GM20431 (cell line): ENCODE data around the gene SCO2.

Experiments
- in situ Hi-C: fragments of 300-500 bp; cut with MseI, MboI; formaldehyde crosslinking; loops from one replicate; pipeline ENCODE4 v1.15.0; 2020; ENCODE audit warnings: low sequenced_read_pairs; ENCODE audit not compliant: unreplicated experiment

The SCO2 gene

DNA sequence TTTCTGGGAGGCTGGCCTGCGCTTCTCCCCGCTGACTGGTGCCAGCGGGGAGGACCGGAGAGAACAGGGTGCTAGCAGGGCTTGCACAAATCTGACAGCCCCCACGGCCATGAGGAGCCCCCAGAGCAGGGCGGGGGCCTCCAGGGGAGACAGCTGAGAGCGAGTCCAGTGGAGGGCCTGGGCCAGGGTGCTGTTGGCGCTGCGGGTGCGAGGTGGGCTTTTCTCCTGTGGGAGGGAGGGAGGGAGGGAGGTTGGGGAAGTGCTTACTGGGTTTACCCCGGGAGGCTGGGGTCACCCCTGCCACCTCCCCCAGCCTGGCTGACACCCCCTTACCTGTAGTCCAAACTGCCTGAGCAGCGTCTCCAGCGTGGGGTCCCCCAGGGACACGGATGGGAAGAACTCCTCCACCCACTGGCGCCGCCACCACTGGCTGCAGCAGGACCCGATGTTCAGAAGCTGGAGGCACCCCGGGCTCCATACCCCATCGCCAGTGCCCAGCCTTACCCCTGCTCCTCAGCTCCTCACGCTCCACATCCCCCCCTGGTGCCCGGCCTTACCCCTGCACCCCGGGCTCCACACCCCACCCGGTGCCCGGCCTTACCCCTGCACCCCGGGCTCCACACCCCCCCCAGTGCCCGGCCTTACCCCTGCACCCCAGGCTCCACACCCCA lies 21.8 kb downstream of the SCO2 start:
- in situ Hi-C loops = no loop called here

DNA sequence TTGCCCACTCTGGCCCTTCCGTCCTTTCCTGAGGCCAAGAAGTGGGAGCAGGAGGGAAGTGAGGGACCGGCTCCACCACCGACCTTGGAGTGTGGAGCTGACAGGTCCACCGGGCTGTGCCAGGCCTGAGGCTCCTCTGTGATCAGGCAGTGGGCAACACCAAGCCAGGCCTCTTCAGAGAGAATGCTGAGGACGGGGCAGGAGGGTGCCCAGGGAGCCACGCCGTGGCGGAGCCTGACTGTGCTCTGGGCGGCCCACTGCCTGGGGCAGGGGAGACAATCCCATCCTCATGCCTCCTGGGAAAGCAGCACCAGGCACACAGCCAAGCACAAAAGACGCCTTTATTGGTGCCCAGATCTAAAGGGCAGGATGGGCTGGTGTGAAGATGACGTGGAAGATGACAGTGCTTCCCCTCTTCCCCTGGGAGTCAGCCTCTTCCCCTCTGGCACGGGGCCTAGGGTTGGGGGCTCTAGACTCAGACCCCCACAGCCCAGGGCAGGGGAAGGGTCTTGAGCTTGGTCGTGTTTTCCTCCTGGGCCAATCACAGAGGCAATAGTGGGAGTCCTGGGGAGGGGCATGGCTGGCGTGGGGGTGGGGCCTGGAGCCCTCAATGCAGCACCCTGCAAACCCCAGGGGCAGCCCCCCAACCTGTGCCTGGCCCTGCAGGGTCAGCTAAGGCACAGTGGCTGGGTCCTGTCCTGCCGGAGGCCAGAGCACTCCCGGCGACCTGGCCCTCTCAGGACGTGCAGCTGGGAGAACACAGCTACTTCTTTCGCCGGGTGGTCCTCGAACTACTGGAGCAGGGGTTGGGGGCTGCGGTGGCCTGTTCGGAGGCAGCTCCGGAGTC lies 22.5 kb downstream of the SCO2 start:
- in situ Hi-C loops = no loop called here

DNA sequence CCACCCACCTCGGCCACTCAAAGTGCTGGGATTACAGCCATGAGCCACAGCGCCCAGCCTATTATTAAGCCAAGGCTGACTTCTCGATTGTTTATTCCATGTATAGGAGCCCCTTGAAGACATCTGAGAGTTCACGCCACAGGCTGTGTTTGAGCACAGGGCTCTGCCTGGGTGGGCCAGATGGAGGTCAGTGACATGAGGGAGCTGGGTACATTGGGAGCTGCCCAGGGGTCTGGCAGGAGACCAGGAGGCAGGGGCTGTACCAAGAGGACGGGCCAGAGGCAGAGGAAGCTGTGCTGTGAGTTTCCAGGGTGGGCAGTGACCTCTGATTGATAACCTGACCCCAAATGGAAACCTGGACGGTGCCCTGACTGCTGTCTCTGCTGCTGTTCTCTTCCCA lies 23.3 kb downstream of the SCO2 start:
- in situ Hi-C loops = no loop called here

DNA sequence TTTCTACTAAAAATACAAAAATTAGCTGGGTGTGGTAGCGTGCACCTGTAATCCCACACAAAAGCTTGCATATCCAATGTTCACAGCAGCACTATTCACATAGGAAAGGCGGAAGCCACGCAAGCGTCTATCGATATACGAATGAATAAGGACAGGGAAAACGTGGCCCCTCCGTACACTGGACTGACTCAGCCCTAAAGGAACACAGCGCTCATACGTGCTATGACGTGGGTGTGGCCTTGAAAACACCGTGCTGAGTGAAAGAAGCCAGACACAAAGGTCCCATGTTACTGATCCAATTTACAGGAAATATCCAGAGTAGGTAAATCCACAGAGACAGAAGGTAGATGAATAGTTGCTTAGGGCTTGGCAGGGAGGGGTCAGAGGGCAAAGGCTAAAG lies 24.9 kb downstream of the SCO2 start:
- in situ Hi-C loops = no loop called here

DNA sequence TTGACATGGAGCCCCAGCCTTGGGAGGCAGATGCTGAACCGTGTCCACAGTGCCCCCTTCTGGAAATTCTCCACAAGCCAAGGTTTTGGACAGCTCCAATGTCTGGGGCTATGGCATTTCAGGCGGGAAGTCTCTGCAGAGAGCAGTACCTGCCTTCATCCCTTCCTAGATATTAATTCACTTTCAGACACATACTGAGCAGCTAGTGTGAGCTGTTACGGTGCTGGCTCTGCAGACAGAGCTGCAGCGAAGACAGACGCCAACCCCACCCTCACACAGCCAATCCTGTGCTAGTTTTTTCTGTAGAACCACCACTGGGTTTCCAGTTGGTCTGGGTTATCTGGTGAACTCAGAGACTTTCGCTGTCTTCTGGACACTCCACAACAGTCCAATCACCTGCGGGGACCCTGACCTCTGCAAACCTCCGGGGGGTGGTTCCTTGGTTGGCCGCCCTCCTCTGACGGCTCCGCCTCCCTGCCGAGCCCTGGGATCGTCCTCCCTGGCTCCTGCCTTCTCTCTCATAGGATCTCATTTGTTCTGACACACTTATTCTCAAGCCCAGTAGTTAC lies 27.0 kb downstream of the SCO2 start:
- in situ Hi-C loops = no loop called here

DNA sequence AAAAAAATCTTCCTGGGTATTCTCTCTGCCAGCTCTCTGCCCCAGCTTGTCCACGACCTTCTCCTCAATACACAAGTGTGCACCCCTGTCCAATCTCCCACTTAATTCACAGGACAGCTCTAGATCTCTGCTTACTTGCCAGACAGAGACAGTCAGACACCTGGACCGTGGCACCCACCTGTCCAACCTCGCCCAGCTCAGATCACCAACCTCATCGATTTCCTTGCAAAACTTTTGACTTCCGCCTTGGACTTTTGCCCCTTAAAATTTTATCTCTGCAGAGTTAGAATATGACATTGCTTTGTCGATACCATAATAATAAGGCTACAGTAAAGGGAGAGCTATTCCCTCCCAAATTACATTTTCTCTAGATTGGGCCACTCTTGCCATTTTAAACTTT lies 28.3 kb downstream of the SCO2 start:
- in situ Hi-C loops = no loop called here

DNA sequence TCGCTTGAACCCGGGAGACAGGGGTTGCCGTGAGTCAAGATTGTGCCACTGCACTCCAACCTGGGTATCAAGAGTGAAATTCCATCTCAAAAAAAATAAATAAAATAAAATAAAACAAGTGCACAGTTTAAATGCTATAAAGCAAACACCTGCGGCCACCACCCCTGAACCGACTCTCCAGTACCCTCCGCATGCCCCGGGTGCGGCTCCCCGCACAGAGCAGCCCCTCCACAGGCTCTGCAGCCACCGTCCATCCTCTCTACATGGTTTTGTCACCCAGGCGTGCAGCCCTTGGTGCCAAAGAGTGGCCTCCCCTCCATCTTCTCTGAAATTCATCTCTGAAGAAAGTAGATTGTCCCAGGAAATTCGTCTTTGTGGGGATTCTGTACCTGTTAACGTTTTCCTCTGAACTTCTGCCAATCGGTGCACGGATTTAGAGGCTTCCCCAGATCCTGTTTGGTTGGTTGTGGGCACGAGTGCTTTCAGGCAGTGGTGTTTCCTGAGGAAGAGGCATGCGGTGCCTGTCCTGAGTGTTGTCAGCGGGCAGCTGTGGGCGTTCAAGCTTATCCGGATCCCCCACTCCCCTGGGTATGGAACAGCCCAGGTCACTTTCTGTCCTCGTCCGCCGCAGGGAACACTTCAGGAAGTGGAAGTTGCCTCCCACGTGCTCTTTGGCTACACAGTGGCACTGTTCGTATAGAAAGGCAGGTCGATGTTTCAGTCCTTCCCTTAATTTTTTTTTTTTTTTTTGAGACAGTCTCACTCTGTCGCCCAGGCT lies 34.7 kb downstream of the SCO2 start:
- in situ Hi-C loops = no loop called here

DNA sequence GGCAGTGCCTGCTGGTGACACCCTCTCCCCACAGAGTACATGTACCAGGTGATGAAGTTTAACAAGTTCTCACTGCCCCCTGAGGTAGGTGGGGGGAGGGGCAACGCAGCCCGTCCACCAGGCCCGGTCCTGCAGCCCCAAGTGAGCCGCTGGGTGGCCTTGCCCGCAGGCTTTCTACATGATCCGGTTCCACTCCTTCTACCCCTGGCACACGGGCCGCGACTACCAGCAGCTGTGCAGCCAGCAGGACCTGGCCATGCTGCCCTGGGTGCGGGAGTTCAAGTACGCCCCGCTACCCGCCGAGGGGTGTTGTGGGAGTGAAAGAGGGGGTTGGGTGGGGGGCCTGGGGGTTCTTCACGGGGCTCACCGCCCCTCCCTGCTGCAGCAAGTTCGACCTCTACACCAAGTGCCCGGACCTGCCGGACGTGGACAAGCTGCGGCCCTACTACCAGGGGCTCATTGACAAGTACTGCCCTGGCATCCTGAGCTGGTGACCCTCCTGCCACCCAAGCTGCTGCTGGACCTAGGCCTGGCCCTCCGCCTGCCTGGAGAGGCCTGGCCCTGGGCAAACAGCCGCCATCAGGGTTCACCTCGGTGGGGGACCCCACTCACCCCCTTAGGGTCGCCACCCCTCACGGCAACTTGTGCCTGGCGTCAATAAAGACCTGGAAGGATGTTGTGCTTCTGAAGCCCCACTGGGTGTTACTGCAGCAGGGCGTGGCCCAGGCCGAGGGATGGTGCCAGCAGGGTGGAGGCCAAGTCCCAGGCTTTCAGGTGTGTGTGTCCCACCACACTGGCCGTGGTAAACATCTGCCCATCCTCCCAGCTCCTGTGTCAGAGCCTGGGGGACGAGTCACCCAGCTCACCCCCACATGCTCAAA lies 35.8 kb downstream of the SCO2 start:
- in situ Hi-C loops = no loop called here

DNA sequence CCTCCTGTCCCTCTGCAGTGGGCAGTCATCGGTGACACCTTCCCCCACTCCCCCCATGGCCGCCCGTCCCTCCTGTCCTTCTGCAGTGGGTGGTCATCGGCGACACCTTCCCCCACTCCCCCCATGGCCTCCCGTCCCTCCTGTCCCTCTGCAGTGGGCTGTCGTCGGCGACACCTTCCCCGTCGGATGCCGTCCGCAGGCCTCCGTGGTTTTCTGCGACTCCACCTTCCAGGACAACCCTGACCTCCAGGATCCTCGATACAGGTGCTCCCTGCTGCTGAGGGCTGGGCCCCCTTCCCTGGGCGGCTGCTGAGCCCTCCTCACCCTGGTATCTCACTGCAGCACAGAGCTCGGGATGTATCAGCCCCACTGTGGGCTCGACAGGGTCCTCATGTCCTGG lies 36.5 kb downstream of the SCO2 start:
- in situ Hi-C loops = no loop called here

DNA sequence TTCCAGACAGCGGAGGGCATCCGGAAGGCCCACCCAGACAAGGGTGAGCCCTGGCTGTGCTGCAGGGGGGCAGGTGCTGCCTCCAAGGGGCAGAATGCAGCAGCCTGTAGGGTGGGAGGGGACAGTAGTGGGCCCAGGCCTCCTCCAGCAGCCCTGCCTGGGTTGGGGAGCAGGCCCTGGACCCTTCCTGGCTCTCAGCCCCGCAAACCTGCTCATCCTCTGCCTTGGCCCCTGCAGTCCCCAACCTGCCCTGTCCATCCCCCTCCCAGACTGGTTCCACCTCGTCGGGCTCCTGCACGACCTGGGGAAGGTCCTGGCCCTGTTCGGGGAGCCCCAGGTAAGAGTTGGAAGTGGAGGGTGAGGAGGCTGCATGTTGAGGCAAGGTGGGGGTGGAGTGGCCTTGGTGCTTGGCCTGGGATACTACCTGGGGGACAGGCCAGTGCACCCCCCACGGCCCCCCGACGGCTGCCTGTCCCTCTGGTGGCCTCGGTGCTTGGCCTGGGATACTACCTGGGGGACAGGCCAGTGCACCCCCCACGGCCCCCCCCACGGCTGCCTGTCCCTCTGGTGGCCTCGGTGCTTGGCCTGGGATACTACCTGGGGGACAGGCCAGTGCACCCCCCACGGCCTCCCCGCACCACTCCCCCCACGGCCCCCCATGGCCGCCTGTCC lies 37.3 kb downstream of the SCO2 start:
- in situ Hi-C loops = no loop called here

DNA sequence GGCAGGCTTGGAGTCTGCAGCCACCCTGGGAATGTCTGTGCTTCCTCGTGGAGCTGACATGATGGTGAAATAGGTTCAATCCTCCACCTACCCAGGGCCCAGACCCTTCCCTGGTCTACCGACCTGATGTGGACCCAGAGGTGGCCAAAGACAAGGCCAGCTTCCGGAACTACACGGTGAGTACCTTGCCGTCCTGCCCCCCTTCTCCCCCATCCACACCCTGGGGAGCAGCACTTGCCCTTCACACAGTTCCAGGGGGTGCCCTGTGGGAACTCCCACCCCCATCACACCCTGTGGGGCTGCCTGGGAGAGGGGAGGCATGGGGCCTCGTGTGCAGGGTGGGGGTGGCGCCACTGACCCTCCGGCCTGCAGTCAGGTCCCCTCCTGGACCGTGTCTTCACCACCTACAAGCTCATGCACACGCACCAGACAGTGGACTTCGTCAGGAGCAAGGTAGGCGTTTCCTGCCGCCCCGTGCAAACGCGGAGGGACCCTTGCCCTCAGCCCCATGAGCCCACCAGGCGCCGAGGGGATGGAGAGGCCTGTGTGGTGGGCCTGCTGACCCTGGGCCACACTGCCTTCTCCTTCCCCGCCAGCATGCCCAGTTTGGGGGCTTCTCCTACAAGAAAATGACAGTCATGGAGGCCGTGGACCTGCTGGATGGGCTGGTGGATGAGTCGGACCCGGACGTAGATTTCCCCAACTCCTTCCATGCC lies 38.0 kb downstream of the SCO2 start:
- in situ Hi-C loops = no loop called here

DNA sequence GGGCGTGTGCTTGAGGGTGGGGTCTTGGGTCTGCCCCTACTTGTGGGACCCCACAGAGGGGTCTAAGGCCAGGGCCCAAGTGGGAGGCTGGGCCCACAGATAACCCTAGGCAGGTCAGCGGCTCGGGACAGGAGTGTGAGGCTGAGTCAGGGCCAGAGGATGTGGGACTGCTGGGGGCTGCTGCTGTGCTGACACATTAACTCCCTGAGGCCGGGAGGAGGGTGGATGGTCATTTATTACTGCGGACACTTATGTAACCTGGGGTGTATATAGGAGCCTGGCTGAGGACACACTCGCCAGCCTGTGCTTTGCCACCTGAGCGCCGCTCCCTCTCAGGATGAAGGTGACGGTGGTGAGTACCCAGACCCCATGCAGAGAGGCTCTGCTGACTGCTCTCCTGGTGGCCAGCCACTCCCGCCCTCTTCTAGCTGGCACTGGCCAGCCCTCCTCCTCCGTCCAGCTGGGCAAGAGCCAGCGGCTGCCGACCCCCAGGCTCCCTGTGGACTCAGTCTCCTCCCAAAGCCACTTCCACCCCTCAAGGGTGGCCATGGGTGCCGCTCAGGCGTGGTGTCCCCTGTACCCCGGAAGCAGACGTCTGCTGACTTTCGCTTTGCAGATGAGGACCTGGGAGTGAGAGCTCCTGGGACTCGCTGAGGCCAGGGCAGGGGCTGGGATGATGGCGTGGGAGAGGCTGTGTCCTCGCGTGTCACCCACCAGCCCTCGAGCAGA lies 38.7 kb downstream of the SCO2 start, which contains the start of gene MIOX:
Gene MIOX (plus strand): TSS at position 299 of the 729 bp plus-strand sequence. CDS start 39 bp downstream, at position 338.
- in situ Hi-C loops = no loop called here

DNA sequence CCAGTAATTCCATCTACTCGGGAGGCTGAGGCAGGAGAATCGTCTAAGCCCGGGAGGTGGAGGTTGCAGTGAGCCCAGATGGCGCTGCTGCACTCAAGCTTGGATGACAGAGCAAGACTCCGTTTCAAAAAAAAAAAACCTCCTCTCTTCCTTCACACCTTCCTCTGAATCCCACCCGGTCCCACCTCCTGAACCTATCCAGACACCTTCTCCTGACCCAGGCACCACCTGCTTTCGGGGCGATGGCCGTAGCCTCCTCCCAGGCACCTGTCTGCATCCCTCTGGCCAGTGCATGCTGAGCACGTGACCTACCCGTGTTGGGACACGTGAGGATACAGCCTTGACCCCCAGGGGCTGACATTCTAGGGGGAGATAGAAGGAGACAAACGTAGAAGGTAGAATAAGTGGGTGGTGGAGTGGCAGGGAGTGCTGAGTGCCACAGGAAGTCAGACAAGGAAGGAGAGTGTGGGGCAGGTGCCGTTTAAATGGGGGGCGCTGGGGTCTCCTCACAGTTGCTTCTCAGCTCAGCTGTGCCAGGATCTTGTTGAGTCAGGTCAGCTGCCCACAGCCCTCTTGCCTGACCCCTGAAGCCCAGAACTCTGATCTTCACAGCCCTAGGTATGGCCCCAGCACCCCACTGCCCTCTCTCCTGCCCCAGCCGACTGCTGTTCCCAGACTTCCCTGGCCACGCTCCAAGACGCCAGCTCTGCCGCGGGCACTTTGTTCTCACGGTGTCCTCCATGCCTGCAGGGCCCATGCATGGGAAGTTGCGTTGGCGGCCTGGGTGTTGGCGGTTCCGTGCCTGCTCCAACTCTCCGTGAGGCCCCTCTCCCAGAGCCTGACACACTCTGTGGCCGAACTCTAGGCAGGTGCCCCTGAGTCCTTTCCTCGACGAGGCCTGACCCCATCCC lies 39.9 kb downstream of the SCO2 start:
- in situ Hi-C loops = no loop called here

DNA sequence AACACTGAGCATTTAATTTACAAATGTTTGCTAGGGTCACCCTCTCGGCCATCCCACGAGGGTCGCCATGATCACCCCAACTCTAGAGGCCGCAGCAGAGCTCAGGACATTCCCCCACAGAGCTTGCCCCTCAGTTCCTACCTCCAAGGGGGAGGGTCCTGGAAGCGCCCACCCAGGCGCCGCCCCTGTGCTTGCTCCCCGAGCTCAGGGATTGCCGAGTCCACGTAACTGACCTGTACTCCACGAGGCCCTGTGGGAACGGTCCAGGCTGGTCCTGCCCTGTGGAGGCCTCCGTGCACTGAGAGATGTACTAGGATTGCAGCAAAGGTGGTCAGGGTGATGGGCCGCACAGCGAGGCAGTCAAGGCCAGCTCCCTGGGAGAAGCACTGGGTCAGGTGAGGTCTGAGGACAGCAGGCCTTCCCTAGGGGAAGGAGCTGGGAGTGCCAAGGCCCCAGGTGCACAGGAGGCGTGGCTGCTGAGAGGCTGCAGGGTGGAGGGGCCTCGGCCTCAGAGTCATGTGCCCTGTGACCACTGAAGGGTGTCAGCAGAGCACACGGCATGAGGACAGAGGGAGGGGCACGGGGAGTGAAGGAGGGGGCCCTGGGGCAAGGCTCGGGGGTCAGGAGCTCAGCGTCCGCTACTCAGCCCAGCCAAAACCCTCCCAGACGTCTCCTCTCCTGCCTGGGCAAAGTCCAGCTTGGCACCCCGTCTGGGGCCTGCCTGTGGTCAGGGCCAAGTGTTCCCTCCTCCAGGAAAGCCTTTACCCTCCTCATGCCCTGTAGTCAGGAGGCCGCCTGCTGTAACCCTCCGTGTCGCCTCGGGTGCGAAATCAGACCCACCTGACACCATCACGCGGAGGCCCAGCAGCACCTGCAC lies 41.2 kb downstream of the SCO2 start:
- in situ Hi-C loops = no loop called here

DNA sequence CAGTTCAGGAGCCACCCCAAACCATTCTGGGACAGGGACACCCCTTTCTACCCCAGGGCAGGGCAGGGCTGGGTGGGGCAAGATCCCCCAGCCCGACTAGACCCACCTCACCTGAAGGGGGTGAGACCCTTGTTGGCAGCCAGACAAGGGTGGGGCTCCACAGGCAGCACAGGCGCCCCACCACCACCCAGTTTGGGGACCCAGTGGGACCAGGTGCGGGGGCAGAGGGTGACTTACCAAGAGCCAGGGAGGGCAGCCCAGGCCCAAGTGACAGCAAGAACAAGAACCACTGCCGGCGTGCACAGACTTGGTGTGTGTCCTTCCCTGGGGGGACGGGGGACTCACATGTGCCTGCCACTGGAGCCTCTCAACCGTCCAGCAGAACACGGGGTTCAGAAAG lies 41.8 kb downstream of the SCO2 start:
- in situ Hi-C loops = no loop called here

DNA sequence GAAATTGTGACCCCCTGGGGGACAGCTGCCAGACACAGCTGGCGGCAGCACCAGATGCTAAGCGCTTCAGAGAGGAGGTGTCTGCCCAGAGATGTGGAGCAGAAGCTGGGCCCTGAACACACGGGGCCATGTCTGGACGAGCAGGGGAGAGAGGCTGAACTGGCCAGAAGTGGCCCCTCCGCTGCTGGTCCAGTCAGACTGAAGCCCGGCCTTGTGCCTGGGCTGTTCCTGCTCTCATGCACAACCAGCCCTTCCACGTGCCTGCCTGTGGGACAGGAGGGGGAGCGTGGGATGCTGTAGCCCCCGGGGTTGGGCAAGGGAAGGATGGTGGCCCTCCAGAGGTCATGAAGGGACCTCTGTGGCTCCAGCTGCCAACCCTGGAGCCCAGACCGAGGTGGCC lies 42.3 kb downstream of the SCO2 start:
- in situ Hi-C loops = no loop called here
